ENCODE measurements around the gene MRPL39.
A peak's percentile ranks its signal among the peaks of the same experiment; 100 is the strongest.
"Not testable (repeated sequence)": the region's sequence is repeated elsewhere in the genome, so short reads cannot be mapped to it uniquely, and the experiment has no call there.

The MRPL39 gene

DNA sequence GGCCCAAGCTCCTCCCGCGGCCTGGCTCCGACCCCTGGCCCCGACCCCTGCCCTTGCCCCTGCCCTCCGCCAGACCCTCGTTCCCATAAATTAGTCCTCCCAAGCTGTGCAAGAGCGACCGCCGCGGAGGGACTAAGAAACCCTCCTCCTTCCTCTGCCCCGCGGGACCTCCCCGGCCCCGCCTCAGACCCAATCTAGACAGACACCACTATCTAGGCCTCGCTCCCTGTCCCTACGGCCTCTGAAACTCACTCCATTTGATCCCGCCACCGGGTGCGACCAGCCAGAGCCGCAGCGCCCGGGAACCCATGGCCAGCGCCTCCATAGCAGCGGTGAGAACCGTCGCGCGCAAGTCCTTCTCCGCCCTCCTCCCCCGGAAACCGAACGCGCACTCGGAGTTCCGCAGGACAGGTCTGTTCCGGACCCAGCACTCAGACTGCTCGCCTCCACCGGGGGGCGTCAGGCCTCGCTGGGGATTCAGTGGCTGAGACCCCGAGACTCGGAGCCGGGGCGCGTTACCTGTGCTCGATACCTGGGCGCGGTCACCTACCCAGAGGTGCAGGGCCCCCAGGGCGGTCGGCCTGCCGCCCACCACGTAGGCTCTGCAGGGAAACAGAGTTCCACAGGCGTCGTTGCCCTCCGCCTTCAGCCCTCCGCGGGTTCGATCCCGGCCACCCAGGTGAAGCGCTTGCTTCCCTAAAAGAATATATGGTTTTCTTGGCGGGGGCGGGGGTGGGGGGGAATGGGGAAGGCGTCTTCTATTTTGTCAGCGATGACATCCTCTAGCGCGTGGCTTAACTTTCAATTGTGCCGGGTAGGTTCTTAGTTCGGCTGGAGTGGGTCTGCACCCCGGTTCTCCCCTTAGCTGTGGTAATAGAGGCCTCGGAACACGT, at the start of gene MRPL39:
MRPL39 (minus strand) TSS at position 331 of the 893 bp plus-strand sequence; CDS start at position 325, 6 bp downstream.
- DNase-seq (ENCODE audit: low spot score) = peak; percentile 78

DNA sequence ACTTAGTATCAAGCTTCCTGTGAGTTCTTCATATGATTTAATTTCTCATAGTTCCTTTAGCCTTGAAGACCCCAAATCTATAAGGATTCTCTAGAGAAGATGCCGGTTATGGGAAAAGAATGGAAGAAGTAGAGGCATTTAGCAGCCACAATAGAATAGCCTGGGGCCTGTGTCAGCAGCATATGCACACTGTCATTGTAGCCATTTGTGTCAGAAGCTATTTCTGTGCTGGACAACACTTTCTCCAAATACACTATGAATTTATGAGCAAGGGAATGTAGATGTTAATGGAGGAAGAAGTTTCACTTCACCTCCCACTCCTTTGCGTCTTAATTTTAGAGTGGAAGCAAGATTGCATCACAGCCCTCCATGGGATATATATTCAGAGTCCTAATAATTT, 49.1 kb upstream of the MRPL39 start:
- DNase-seq (ENCODE audit: low spot score) = no peak

DNA sequence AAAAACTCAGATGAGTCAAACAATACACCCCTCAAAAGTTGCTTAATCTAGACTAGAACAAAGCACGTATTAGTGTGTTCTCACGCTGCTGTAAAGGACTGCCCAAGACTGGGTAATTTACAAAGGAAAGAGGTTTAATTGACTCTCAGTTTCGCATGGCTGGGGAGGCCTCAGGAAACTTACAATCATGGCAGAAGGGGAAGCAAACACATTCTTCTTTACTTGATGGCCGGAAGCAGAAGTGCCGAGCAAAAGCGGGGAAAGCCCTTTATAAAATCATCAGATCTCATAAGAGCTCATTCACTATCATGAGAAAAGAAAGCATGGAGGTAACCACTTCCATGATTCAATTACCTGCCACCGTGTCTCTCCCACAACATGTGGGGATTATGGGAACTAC, 41.9 kb upstream of the MRPL39 start:
- DNase-seq (ENCODE audit: low spot score) = no peak

DNA sequence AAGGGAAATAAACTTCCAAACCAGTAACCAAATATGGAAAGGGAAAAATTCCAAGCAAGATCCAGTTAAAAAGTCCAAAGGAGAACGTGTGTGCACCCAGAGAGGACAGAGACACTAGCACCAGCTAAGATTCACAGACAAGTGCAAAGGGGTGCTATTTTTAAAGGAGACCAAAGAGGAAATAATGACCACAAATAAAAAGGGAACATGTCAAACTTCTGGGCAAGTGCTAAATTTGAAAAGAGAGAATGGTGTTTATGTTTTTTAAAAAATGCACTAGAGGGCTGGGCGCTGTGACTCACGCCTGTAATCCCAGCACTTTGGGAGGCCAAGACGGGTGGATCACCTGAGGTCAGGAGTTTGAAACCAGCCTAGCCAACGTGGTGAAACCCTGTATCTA, 40.4 kb upstream of the MRPL39 start:
- DNase-seq (ENCODE audit: low spot score) = peak; percentile 26

- no peak for DNase-seq (ENCODE audit: low spot score)
These were observed 39.2 kb upstream of the MRPL39 start for GRCh38 chr21:25646474-25646873.

GRCh38 chr21:25643486-25643885, 36.2 kb upstream of the MRPL39 start:
- DNase-seq (ENCODE audit: low spot score) = no peak

GRCh38 chr21:25640943-25641292, 33.6 kb upstream of the MRPL39 start:
- no peak for DNase-seq (ENCODE audit: low spot score)

DNA sequence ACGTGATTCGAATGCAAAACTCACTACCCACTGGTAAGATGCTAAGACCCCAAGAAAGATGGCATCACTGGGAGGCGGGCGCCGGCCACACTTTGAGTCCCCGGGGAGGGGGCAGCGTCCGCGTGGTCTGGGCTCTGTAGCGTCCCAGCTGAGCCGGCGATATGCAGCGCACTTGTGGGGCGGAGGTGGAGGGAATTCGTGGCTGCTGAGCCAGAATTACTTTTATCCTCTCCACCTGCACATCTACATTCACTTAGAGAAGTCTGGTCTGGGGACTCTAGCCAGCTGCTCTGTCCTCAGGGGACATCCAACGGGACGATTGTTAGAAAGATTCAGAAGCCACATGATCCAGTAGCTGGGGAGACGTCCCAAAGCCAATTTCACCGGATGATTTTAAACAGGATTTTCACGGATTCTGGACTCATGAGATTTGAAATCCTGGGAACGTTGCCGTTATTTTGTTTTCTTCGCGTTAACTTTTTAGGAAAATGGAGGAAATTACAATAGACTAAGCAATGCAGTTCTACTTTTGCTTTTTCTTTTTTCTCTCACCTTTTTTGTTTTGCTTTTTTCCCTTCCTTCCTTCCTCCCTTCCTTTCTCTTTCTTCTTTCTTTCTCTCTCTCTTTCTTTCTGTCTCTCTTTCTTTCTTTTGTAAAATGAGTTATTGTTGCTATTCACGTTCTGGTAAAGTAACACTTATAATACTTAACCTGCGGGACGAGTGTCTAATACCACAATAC, 33.1 kb upstream of the MRPL39 start:
- peak; percentile 57 for DNase-seq (ENCODE audit: low spot score)

DNA sequence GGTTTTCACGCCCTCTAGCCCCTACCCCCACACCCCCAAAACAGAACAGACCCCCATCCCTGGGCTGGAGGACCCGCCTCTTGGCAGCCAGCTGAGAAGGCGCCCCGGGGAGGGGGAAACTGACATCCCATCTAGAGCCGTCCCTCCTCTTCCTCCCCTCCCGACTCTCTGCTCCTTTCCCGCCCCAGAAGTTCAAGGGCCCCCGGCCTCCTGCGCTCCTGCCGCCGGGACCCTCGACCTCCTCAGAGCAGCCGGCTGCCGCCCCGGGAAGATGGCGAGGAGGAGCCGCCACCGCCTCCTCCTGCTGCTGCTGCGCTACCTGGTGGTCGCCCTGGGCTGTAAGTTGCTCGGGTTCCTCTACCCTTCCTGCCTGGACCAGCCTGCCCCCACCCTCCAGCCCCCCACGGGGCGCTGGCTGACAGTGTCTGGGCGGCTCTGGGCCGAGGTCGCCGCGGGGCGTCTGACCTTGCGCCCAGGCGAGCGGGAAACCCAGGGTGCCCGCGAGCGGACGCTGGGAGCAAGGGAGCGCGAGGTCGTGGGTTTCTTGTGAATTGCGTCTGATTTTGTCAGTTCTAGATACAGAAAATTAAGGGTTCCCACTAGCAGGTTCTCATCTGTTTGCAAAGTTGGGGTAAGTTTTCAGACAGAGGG, 32.4 kb upstream of the MRPL39 start:
- peak; percentile 44 for DNase-seq (ENCODE audit: low spot score)

GRCh38 chr21:25638660-25639550, 31.6 kb upstream of the MRPL39 start, which contains the start of gene JAM2:
Gene JAM2, plus strand, starts transcription at chr21:25639258. Its CDS starts 564 bp downstream, at chr21:25639822.
- DNase-seq (ENCODE audit: low spot score) = peak; percentile 57

DNA sequence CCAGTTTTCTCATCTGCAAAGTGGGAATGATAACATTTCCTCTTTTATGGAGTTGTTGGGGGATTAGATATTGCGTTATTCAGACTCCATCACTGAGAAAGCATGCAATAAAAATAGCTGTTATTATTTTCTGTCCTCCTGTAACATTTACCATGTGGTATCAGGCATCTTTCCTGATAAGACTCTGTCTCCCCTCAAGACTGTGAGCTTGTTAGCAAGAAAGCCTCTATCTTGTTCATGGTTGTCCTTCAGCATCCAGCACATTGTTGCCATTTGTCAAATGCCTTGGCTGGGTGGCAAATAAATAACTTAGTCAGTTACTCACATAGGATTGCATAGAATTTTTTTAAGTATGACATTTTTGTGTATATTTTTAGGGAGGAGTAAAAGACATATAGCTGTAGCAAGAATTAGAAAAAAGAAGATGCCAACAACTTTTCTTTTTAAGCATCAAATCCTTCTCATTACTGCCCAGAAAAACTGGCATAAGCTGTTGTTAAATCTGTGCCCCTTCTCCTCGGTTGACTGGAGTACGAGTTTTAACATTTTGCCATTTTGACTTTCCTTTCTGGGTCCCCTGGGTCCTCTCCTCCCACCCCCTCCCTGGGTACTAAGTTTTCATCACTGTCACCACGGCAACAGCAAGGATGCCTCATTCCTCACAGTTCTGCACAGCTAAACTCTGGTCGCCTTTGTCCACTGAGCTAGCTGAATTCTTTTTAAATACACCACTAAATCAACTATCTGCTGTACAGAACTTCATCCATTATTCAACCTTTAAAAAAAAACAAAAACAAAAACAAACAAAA, 30.8 kb upstream of the MRPL39 start:
- no peak for DNase-seq (ENCODE audit: low spot score)

DNA sequence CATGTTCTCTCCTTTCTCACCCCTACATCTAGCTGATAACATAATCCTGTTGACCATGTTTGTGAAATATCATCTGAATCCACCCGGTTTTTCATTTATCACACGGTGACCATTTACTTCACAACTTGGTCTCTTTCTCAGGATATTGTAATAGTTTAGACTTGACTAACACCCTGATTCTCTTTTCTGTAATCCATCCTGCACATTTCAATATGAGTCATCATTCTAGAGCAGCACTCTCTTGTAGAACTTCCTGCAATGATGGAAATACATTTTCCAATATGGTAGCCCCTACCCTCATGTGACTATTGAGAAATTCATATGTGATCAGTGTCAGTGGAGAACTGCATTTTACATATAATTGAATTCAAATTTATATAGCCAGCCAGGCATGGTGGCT, 29.4 kb upstream of the MRPL39 start:
- DNase-seq (ENCODE audit: low spot score) = no peak

DNA sequence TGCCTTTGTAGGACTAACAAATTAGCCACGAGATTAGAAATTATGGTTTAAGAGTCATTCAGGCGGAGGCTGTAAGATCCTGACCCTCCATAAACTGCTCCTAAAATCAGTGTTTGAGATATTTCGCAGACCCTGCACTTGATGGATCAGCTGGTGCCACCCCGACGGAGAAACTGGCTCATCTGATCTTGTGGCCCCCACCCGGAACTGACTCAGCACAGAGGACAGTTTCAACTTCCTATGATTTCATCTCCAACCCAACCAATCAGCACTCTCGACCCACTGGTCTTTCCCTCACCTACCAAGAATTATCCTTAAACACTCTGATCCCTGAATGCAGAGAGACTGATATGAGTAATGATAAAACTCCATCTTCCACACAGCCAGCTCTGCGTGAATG, 28.0 kb upstream of the MRPL39 start:
- DNase-seq (ENCODE audit: low spot score) = no peak

- DNase-seq (ENCODE audit: low spot score) = no peak
These were observed 25.0 kb upstream of the MRPL39 start for GRCh38 chr21:25632296-25632695.

DNA sequence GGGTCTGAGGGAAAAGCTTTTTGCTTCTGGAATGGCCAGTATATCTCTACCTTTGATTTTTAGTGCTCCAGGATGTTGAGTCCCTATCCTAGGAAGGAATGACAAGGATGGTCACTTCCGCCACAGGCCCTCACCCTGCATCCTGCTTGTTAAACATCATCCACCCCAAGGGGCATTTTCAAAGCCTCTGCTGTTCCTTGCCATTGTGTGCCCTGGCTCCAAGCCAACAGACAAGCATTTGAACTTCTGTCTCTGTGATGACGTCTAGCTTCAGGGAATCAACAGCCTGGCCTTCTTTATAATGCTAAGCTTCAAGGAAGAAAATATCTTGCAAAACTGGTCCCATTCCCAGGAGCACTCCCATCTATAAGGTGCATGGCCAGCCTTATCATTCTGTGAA, 19.5 kb upstream of the MRPL39 start:
- no peak for DNase-seq (ENCODE audit: low spot score)

DNA sequence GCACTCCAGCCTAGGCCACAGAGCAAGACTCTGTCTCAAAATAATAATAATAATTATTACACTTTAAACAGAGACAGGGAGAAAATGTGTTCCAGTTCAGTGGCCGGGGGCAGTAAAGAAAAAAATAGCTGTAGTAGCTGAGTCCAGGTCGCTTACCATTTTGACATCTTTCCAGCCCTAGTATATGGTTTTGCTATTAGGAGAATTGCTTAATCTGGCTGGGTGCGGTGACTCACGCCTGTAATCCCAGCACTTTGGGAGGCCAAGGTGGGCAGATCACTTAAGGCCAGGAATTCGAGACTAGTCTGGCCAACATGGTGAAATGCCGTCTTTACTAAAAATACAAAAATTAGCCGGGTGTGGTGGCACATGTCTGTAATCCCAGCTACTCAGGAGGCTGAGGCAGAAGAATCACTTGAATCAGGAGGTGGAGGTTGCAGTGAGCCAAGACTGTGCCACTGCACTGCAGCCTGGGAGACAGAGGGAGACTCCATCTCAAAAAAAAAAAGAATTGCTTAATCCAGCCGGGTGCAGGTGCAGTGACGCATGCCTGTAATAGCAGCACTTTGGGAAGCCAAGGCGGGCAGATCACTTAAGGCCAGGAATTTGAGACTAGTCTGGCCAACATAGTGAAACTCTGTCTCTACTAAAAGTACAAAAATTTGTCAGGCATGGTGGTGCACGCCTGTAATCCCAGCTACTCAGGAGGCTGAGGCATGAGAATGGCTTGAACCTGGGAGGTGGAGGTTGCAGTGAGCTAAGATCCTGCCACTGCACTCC, 18.7 kb upstream of the MRPL39 start:
- not testable (repeated sequence) for DNase-seq (ENCODE audit: low spot score)

DNA sequence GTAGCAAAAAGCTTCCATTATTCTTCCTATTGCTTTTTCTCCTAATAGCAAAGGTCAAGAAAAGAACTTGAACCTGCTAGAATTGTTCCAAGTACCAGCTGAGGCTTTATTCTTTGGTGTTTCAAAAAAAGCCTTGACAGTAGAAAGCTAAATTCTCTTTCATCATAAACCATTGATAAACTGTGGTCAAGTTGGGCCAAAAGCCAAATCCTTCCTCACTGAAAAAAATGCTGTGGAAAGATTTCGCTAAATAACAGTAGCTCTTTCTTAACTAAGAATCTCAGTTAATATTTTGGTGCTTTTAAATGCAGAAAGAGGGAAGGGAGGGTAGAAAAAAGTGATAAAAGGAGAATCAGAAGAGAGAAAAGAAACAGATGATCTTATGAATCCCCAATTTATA, 17.8 kb upstream of the MRPL39 start:
- no peak for DNase-seq (ENCODE audit: low spot score)

DNA sequence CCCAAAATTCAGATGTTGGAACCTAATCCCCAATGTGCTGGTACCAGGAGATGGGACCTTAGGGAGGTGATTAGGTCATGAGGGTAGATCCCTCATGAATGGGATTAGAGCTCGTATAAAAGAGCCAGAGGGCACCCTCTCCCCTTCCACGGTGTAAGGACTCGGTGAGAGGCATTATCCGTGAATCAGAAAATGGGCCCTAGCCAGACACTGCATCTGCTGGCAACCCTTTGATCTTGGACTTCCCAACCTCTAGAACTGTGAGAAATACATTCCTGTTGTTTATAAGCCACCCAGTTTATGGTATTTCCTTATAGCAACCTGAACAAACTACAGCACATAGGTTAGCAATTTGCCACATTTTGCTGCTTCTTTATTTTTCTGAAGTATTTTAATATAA, 17.2 kb upstream of the MRPL39 start:
- no peak for DNase-seq (ENCODE audit: low spot score)

DNA sequence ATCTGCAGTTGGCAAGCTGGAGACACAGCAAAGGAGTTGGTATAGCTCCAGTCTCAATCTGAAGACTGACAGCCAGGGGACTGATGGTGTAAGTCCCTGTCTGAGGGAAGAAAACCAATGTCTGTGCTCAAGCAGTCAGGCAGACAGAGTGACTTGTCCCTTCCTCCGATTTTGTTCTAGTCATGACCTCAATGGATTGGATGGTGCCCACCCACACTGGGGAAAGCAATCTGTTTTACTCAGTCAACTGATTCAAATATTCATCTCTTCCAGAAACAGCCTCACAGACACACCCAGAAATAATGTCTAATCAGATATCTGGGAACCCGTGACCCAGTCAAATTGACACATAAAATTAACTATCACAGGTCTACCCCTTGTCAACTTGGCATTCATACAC, 11.9 kb upstream of the MRPL39 start:
- DNase-seq (ENCODE audit: low spot score) = no peak

DNA sequence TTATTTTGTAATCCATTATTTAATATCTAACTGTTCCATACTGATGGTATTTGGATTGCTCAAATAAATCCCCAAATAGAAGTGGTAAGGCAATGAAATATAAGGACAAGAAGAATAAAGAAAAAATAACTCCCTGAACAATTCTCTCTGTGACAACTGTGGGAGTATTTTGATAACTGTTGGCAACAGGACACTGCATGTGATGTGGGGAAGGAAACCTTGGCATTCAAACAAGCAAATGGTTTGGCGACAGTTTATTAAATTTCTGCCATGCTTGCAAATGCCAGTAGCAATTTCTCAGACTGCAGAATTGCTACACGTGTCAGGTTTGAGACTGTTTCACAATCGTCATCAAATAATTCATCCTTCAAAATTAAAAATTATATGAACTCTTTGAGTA, 8.6 kb upstream of the MRPL39 start:
- DNase-seq (ENCODE audit: low spot score) = no peak
